Choroid plexus epithelial cell (primary cell): ENCODE results near the gene TPO.

Experiments used
- DNase-seq: peaks from one replicate; pipeline ENCODE4 v3.0.0-alpha.2; 2010; ENCODE audit warnings: low read depth
- H3K4me3 ChIP-seq: 2 replicates; pipeline ENCODE4 v1.5.1; 2011; ENCODE audit warnings: low read depth, mild to moderate bottlenecking, control low read depth, low read length, moderate library complexity
- CTCF ChIP-seq: conservative IDR thresholded peaks from 2 replicates; pipeline ENCODE4 v1.5.1; 2011; ENCODE audit warnings: low read depth, mild to moderate bottlenecking, control low read depth, inconsistent platforms, low read length, moderate library complexity

The TPO gene

GRCh38 chr2:1494906-1495305, 81.6 kb downstream of the TPO start:
- no peak for DNase-seq
- no peak for TF ChIP-seq CTCF
- no peak overlapping the region for H3K4me3 ChIP-seq

- H3K4me3 ChIP-seq: no peak overlapping the region
- no peak for DNase-seq
- no peak for TF ChIP-seq CTCF
Observed at GRCh38 chr2:1495676-1496358, 82.6 kb downstream of the TPO start.

GRCh38 chr2:1496359-1496821, 83.1 kb downstream of the TPO start:
- DNase-seq: no peak
- TF ChIP-seq CTCF: no peak
- H3K4me3 ChIP-seq: no peak overlapping the region

GRCh38 chr2:1497122-1497611, 83.9 kb downstream of the TPO start:
- DNase-seq: no peak
- TF ChIP-seq CTCF: no peak
- no peak overlapping the region for H3K4me3 ChIP-seq

- no peak for DNase-seq
- H3K4me3 ChIP-seq: no peak overlapping the region
- TF ChIP-seq CTCF: no peak
Observed at GRCh38 chr2:1498176-1498575, 84.9 kb downstream of the TPO start.

- TF ChIP-seq CTCF: no peak
- H3K4me3 ChIP-seq: no peak overlapping the region
- DNase-seq: no peak
Observed at GRCh38 chr2:1499033-1499795, 86.0 kb downstream of the TPO start.
